Heart left ventricle (tissue), 13 donors: Measurements from ENCODE around the gene GADD45A.

Source experiments
- CTCF ChIP-seq, 12 donors: fragments of 200-600 bp; sonication (generic) in 4 of 12; IDR thresholded peaks; one replicate each; pipeline versions ENCODE4 v1.5.0 to v1.8.0; 2018 to 2022; ENCODE audit warnings: antibody characterized with exemption in 12 of 12, mild to moderate bottlenecking in 5 of 12
- POLR2A ChIP-seq, 2 donors: fragments of 450-650 bp; IDR thresholded peaks; one replicate each; pipeline ENCODE4 v1.6.1; 2017; ENCODE audit warnings: antibody characterized with exemption in 2 of 2, mild to moderate bottlenecking in 2 of 2, moderate library complexity in 2 of 2
- donor health status: ischemic (EF 13 %, LVEDD 7.1; RV severe dilation, severe dysfunction).
- donor health status: DM: no; HTN: yes; CAD: no.
- donor health status: DM: no; HTN: no; CAD: no.
- donor health status: ischemic (EF 25% LVEDD 6.9; RV normal size, moderate dysfunction).
- donor health status: ischemic (EF 25% LVEDD 5.7; RV mildly dilated, moderate dysfunction).
- donor health status: ischemic (EF 35%, LVEDD 5.7; RV mildly dilated, moderate dysfunction).
- donor health status: nonischemic (EF 11% LVEDD 7.7; RV severe dilation, severe dysfunction).
- donor health status: DM: yes; HTN: yes; CAD: no.
- donor health status: PGD.
- donor health status: ischemic (EF 29% LVEDD 5.4; RV normal size, mild dysfunction).
- donor health status: nonischemic (EF 23%, LVEDD 6.1; RV moderate dilation, normal function).

- no peak for TF ChIP-seq CTCF (IDR thresholded peaks at IDR 0.05)
- TF ChIP-seq POLR2A (IDR thresholded peaks at IDR 0.05): no peak
These were observed 6.7 kb downstream of the GADD45A start for GRCh38 chr1:67691712-67692111.
